HG02943 (cell line): Measurements from ENCODE around the gene ADGRA3.

Experiments used
- ATAC-seq: cut with Tn5 transposase; IDR thresholded peaks from one replicate; pipeline ENCODE4 v1.9.1; 2021; ENCODE audit warnings: mild to moderate bottlenecking, low read depth, moderate library complexity; ENCODE audit not compliant: unreplicated experiment

Gene ADGRA3

GRCh38 chr4:22454216-22454838 lies 61.5 kb downstream of the ADGRA3 start:
- no peak for ATAC-seq

DNA sequence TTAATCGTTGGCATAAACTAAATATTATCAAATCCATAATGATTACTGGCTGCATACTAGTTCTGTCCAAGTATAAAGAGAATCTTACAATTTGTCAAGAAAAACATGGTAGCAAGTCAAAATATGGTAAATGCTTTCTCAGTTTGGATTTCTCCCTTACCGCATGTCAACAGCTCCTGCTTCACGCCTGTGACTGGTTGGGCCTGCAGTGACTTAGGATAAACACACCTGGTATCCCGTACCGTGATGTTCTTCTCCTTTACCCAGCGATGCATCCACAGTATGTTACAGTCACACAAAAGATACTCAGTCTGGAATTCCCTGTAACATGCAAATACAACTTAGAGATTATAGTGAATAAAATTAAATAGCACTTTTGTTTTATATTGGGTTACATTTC lies 71.1 kb downstream of the ADGRA3 start:
- no peak for ATAC-seq

GRCh38 chr4:22442956-22443355 lies 72.9 kb downstream of the ADGRA3 start:
- no peak for ATAC-seq

GRCh38 chr4:22440999-22441398 lies 74.9 kb downstream of the ADGRA3 start:
- no peak for ATAC-seq

DNA sequence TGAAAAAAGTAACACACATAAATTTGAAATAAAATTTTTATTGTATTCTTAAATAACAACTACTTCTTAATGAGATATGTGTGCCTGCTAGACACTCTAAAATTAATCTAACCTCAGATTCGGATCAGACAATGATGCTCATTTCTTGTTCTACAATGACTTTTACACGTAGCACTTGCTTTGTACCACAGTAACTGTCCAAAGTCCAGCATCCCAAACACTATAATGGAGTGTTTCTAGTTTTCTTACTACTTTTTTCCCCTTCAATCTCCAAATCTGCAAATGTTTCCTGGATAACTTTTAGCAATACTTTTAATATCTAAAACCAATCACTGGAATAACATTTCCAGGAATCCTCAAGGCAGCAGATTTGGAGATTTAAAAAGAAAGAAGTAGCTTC lies 75.9 kb downstream of the ADGRA3 start:
- no peak for ATAC-seq

- no peak for ATAC-seq
Observed at GRCh38 chr4:22435652-22436051, 80.2 kb downstream of the ADGRA3 start.

DNA sequence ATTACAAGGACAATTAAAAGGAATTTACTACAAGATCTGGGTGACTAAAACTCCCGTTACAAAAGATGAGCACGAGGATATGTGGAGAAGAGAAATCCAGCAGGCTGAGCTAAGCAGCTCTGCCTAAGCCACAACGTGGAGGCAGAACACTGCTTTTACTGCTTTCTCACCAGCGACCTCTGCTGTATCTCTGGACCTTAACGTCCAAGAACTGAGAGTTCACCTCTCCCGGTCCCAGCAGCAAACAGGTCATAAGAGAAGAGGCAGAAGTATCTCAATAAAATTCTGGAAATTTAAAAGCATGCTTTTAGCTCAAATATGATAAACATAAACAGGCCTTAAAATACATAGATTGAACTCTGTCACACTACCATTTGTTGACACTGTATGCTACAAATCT lies 81.0 kb downstream of the ADGRA3 start:
- no peak for ATAC-seq

DNA sequence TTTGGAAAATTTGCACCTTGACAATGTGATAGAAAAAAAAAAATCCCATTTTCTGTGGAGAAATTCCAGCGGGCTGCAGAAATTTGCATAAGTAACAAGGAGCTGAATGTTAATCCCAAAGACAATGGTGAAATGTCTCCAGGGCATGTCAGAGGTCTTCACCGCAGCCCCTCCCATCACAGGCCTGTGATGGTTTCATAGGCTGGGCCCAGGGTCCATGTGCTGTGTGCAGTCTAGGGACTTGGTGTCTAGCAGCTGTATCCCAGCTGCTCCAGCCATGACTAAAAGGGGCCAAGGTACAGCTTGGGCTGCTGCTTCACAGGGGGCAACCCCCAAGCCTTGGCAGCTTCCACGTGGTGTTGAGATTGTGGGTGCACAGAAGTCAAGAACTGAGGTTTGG lies 85.2 kb downstream of the ADGRA3 start:
- ATAC-seq: no peak

DNA sequence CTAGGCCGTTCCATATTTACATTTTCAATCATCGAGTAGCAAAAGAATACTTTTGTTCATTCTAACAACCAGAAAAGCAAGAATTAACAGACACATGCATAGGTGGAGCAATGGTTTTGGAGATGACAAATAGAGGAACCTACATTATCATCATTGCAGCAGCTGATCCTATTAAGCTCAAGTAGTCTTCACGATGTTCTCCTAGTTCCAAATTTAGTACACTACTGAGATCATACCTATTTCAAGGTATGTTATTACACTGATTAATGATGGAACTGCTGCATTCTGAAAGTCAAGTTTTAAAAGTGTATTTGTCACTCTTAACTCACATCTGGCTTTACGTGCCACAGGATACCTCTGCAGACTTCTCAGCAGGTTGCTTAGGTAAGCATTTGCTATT lies 87.4 kb downstream of the ADGRA3 start:
- ATAC-seq: no peak

DNA sequence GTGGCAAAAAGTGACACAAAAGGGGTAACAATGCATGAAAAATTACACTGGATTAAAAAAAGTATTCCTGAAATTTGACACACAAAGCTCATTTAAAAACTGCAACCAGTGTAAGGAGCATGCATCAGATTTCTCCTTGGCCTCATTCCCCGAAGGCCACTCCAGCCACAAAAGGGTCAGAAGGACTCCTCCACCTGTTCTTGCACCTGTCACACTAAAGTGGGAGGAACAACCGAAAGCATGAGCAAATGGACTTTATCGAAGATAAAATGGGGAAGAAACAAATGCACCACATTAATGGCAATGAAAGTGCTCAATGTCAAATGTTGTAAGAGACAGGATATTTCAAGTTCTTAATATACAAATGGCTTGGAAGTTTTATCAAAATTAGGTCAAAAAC lies 88.2 kb downstream of the ADGRA3 start:
- no peak for ATAC-seq

GRCh38 chr4:22420291-22420690 lies 95.6 kb downstream of the ADGRA3 start:
- no peak for ATAC-seq

GRCh38 chr4:22417408-22417807 lies 98.5 kb downstream of the ADGRA3 start:
- ATAC-seq: no peak

- no peak for ATAC-seq
Observed at GRCh38 chr4:22416403-22416802, 99.5 kb downstream of the ADGRA3 start.

DNA sequence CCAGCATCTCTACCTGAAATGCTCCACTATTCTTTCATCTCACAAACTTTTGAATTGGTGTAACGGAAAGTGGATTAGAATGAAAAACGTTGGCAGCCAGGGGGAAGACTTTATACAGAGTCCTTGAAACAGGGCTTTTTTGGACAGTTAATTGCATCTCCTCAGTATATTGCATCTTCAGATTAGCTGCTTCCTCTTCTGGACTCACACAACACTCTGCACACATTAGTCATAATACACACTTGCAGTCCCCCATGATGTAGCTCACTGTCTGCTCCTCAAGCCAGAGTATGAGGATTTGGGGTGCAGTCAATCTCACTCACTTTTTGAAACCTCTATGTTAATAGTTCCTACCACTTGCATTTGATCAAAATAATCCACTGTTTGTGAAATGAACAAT lies 101.0 kb downstream of the ADGRA3 start:
- no peak for ATAC-seq

DNA sequence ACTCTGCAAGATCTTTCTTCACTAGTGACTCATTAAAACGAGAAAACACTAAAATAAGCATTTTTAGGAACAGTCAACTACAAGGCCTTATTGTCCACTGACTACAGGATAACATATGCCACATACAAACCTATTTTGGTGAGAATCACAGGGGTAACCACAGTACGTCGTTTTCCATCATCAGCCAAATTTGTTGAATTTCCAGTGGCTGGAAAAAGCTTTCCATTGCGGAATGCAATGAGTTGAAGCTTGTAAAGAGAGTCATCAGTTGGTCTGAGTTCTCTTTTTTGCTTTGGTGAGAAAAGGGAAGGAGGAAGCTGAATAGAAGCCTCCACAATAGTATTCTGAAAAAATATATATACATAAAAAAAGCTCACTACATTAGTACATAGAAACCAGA lies 102.4 kb downstream of the ADGRA3 start:
- no peak for ATAC-seq

- no peak for ATAC-seq
Observed at GRCh38 chr4:22412013-22412412, 103.9 kb downstream of the ADGRA3 start.

DNA sequence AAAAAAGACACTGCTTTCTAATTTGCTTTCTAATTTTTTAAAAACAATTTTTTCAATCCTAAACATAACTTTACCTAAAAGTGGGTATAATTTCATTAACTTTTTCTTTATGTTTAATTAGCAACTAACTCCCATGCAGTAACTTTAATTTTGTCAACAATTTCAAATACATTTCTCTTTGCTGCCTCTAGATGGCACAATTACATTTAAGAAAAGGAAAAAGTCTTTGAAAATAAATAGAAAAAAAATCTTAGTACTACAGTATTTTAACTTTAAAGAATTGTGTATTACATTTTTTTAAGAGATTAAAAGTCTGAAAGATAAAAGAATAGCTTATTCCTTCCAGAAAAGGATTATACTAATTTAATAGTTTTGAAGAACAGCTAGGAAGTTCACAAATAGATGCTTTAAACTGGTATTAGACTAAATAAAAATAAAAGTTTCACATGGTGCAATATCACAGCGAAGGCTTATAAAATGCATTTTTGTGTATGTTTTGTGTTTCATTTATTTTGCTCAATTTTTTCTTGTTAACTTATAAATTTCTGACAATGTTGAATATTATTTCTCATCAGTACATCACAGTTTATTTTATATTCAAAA lies 105.1 kb downstream of the ADGRA3 start:
- ATAC-seq: no peak

DNA sequence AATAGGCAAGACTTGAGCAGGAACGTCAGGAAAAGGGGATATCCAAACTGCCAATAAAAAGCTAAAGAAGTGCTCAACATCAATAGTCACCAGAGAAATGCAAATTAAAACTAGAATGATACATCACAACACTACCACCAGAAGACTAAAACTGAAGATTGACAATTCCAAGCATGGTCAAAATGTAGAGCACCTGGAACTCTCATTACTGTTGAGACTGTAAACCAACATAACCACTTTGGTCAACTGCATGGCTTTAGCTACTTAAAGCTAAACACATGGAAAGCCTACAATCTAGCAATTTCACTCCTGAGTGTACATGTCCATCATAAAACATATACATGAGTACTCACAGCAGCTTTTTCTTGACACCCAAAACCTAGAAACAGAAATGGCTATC lies 107.4 kb downstream of the ADGRA3 start:
- ATAC-seq: no peak

- no peak for ATAC-seq
Observed at GRCh38 chr4:22407361-22407760, 108.5 kb downstream of the ADGRA3 start.

DNA sequence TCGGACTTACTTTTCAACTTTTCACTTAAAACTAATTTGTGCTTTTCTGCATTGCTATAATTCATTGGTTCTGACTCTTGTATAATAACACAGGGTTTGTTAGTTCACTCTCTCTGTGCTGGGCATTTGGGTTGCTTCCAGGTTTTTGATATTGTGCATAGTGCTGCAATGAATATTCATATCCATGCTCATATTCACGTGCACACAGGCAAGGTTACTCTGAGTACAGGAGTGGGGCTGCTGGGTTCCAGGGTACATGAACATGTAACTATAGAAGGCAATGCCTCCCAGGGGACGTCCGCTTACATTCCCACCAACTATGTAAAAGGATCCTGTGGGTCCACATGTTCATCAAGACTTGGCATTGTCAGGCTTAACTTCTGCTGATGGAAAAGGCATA lies 117.2 kb downstream of the ADGRA3 start:
- ATAC-seq: no peak

DNA sequence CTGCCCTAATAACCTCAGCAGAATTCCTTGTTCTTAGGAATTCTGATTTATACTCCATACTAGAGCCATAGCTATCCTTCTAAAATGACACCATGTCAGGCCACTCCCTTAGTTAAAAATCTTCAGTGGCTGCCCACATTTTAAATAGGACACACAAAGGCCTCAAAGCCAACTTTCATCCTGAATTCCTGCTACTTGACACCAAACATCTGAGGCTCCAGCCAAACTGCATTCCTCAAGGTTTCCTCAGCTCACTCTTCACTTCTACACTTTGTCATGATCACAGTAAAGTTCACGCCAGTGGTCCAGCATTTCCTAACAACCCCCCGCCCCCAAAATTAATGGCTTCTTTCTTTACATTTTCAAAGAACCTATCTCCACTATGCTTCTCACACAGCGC lies 124.3 kb downstream of the ADGRA3 start:
- ATAC-seq: no peak

GRCh38 chr4:22389240-22389870 lies 126.5 kb downstream of the ADGRA3 start:
- no peak for ATAC-seq
